ENCODE measurements around the gene ACOX3. TPM values are rescaled to one million over a fixed set of nuclear protein-coding genes. Genes with fewer than 3 reads are reported as not detected.

The ACOX3 gene
- total and polyA plus RNA-seq, 8 donors: 13.5 to 45.5 (median 32.8) TPM

DNA sequence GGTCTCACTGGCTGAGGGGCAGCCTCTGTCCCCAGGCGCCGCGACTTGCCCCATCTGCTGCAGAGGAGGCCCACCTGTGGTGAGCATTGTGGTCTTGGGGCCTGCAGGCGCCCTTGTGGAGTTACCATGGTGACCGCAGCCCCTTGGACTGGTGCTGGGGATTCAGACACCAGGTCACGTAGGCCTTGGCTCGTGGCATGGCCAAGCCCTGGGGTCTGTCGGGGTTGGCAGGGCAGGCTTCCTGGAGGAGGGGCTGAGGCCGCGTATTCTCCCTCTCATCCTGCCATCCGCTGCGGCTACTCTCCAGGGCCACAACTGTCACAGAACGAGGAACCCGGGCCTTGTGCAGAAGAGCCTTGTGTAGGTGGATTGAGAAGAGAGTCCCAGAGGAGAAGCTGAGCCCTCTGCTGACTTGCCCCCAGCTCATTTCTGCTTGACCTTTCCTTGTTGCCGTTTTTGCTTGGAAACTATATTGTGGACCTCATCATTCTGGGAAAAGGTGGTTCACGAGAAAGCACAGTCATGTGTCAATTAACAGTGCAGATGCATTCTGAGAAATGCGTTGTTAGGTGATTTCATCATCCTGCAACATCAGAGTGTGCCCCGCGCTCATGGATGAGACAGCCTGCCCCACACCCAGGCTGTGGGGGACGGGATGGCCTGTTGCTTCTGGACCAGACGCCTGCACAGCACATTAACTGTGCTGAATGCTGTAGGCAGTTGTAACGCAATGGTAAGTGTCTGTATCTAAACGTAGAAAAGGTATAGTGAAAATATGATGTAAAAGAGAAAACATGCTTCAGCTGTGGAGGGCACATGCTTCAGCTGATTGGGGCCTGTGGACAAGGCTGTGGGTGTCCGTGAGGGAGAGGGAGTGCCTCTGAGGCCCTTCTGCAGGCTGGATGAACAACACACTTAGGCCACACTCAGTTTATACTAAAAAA is 38.5 kb upstream of the ACOX3 start:
- Histone ChIP-seq H3K27me3 (no peaks in the 10 kb centered on the region), H3K36me3 (peaks cover 5 to 49% (median 38%) of the 10 kb centered on the region in 4 donors), H3K4me1 (peaks cover 0 to 2% (median 0%) of the 10 kb centered on the region in 4 donors), H3K9me3 (no peaks in the 10 kb centered on the region), H3K27ac (no peak overlapping the region), H3K4me3 (no peak overlapping the region)
- TF ChIP-seq POLR2AphosphoS5 (IDR thresholded peaks at IDR 0.05) (no peak), POLR2A (IDR thresholded peaks at IDR 0.05) (no peak), EP300 (IDR thresholded peaks at IDR 0.05) (no peak)
- TF ChIP-seq, protein P1, sequence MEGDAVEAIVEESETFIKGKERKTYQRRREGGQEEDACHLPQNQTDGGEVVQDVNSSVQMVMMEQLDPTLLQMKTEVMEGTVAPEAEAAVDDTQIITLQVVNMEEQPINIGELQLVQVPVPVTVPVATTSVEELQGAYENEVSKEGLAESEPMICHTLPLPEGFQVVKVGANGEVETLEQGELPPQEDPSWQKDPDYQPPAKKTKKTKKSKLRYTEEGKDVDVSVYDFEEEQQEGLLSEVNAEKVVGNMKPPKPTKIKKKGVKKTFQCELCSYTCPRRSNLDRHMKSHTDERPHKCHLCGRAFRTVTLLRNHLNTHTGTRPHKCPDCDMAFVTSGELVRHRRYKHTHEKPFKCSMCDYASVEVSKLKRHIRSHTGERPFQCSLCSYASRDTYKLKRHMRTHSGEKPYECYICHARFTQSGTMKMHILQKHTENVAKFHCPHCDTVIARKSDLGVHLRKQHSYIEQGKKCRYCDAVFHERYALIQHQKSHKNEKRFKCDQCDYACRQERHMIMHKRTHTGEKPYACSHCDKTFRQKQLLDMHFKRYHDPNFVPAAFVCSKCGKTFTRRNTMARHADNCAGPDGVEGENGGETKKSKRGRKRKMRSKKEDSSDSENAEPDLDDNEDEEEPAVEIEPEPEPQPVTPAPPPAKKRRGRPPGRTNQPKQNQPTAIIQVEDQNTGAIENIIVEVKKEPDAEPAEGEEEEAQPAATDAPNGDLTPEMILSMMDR (IDR thresholded peaks at IDR 0.05): no peak
- no peak for DNase-seq
- intact Hi-C loops (cut with DNase I; ENCODE audit: low total_unique reads): no loop called here
- WGBS, 5 donors: 85 to 93% (median 90%) methylated on average over 17 to 24 of the region's 24 CpGs

DNA sequence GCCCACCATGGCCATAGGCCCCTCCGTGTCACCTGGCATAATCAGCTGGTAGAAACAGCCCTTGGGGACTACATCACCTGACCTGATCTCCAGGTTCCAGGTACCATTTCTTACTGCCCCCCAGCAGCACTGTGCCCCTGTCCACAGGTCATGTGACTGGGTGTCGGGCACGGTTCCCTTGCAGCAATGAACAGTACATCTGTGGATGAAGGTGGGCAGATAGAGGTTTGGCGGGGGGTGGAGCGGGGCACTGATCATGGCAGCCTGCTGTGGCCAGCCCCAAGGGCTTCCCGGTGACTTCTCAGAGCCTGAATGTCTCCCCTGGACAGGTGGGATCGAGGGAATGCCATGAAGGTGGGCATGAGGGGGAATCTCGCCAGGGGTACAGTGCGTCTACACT is 37.8 kb upstream of the ACOX3 start:
- no peak for DNase-seq
- H3K4me3 ChIP-seq: no peak overlapping the region
- no peaks in the 10 kb centered on the region for H3K9me3 ChIP-seq
- H3K36me3 ChIP-seq: peaks cover 5 to 49% (median 38%) of the 10 kb centered on the region in 4 donors
- no peak overlapping the region for H3K27ac ChIP-seq
- no peaks in the 10 kb centered on the region for H3K27me3 ChIP-seq
- TF ChIP-seq, protein P1 (IDR thresholded peaks at IDR 0.05): no peak
- TF ChIP-seq POLR2AphosphoS5 (IDR thresholded peaks at IDR 0.05) (no peak), EP300 (IDR thresholded peaks at IDR 0.05) (no peak), POLR2A (IDR thresholded peaks at IDR 0.05) (no peak)
- intact Hi-C loops (cut with DNase I; ENCODE audit: low total_unique reads): no loop called here
- H3K4me1 ChIP-seq: peaks cover 0 to 9% (median 4%) of the 10 kb centered on the region in 4 donors
- WGBS, 5 donors: 88 to 97% (median 92%) methylated on average over 3 to 9 of the region's 9 CpGs

DNA sequence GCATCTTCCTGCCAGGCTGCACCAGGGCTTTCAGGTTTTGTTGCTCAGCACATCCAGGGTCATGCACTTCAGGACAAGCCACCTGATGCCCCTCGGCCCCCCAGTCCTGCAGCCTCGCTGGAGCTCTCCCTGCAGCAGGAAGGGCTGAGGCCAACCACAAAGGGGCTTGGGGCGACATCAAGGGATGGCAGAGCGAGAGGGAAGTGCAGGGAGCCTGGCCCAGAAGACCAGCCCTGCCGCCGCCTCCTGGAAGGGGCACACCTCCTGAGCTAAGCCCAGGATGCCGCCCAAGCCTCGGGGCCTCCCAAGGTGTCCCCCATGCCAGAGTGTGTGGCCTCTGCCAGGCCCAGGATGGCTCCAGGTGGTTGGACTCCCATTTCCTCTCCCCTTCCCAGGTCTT is 37.2 kb upstream of the ACOX3 start:
- Histone ChIP-seq H3K27me3 (no peaks in the 10 kb centered on the region), H3K27ac (no peak overlapping the region), H3K4me3 (no peak overlapping the region), H3K4me1 (peaks cover 0 to 16% (median 9%) of the 10 kb centered on the region in 4 donors), H3K9me3 (no peaks in the 10 kb centered on the region), H3K36me3 (peaks cover 5 to 49% (median 38%) of the 10 kb centered on the region in 4 donors)
- TF ChIP-seq, protein P1 (IDR thresholded peaks at IDR 0.05): no peak
- TF ChIP-seq EP300 (IDR thresholded peaks at IDR 0.05) (no peak), POLR2AphosphoS5 (IDR thresholded peaks at IDR 0.05) (no peak), POLR2A (IDR thresholded peaks at IDR 0.05) (no peak)
- intact Hi-C loops (cut with DNase I; ENCODE audit: low total_unique reads): no loop called here
- 84 to 96% (median 91%) methylated on average over 5 to 8 of the region's 8 CpGs for WGBS, 5 donors
- DNase-seq: no peak

DNA sequence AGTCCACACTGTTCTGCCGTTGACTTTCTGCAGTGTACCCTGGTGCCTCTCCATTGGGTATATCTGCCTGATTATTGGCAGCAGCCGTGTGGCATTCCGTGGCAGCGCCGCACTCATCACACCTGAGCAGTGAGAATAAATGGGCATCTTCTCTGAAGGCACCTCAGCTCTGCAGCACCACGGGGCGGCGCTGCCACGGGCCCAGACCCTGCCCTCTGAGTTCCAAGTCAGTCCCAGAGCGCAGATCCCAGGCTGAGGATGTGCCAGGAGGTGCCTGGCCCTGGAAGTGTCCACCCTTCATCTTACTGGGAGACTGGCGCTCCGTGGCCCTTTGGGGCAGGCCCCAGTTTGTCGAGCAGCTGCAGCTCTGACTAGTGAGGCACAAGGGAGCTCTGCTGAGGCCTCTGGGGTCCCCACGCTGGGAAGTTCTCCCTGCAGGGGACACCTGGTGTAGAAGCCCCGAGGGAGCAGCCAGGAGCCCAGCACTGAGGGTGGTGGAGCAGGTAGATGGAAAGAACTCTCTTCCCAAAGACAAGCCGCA is 36.6 kb upstream of the ACOX3 start:
- DNase-seq: no peak

More for the DNA sequence above, 36.6 kb upstream of the ACOX3 start:
- intact Hi-C loops (cut with DNase I; ENCODE audit: low total_unique reads): no loop called here
- Histone ChIP-seq H3K27me3 (no peaks in the 10 kb centered on the region), H3K36me3 (peaks cover 5 to 49% (median 38%) of the 10 kb centered on the region in 4 donors), H3K4me3 (no peak overlapping the region), H3K9me3 (no peaks in the 10 kb centered on the region), H3K4me1 (peaks cover 4 to 21% (median 14%) of the 10 kb centered on the region in 4 donors), H3K27ac (no peak overlapping the region)
- TF ChIP-seq, protein P1 (IDR thresholded peaks at IDR 0.05): no peak
- TF ChIP-seq POLR2A (IDR thresholded peaks at IDR 0.05) (no peak), EP300 (IDR thresholded peaks at IDR 0.05) (no peak), POLR2AphosphoS5 (IDR thresholded peaks at IDR 0.05) (no peak)
- WGBS, 5 donors: 92 to 96% (median 96%) methylated on average over 13 to 16 of the region's 16 CpGs

Measured in stomach (tissue), 9 donors.